Esophagus squamous epithelium (tissue), 5 donors: ENCODE results near the gene ORMDL3. TPM values are rescaled to one million over a fixed set of nuclear protein-coding genes. Genes with fewer than 3 reads are reported as not detected.
A peak's percentile ranks its signal among the peaks of the same experiment; 100 is the strongest.
"Not testable (repeated sequence)": the region's sequence is repeated elsewhere in the genome, so short reads cannot be mapped to it uniquely, and the experiment has no call there.

Experiments
- DNase-seq: peaks from one replicate; lab custom pipeline; 2025; lab: John Stamatoyannopoulos, UW
- H3K27ac ChIP-seq, 4 donors: fragments of 200-600 bp; sonication (generic); one replicate each; pipeline ENCODE4 v1.5.1; 2016 to 2019; ENCODE audit warnings: mild to moderate bottlenecking in 1 of 4
- H3K27me3 ChIP-seq, 4 donors: fragments of 200-600 bp; sonication (generic); 1 replicate in 3 of 4; 2 replicates in 1 of 4; pipeline versions ENCODE4 v1.5.1 to v1.6.0; 2017 to 2021; ENCODE audit warnings: antibody characterized with exemption in 1 of 4
- H3K36me3 ChIP-seq, 3 donors: fragments of 200-600 bp; sonication (generic); one replicate each; pipeline ENCODE4 v1.5.1; 2016 to 2019
- H3K4me1 ChIP-seq, 3 donors: fragments of 200-600 bp; sonication (generic); one replicate each; pipeline ENCODE4 v1.5.1; 2017 to 2019
- H3K4me3 ChIP-seq, 4 donors: fragments of 200-600 bp; sonication (generic); 1 replicate in 3 of 4; 2 replicates in 1 of 4; pipeline ENCODE4 v1.5.1; 2016 to 2019; ENCODE audit warnings: mild to moderate bottlenecking in 2 of 4, moderate library complexity in 1 of 4
- H3K9me3 ChIP-seq, 3 donors: fragments of 200-600 bp; sonication (generic); one replicate each; pipeline ENCODE4 v1.5.1; 2016 to 2019
- CTCF ChIP-seq, 6 experiments: fragments of 450-650 bp in 4 of 6; fragments of 200-600 bp in 2 of 6; sonication (generic) in 2 of 6; IDR thresholded peaks; one replicate each; pipeline ENCODE4 v1.5.1; 2016 to 2019; ENCODE audit warnings: antibody characterized with exemption in 6 of 6, mild to moderate bottlenecking in 4 of 6, moderate library complexity in 4 of 6
- POLR2A ChIP-seq, 4 donors: fragments of 450-650 bp; IDR thresholded peaks; one replicate each; pipeline ENCODE4 v1.6.1; 2017; ENCODE audit warnings: antibody characterized with exemption in 4 of 4, mild to moderate bottlenecking in 4 of 4, moderate library complexity in 3 of 4
- WGBS, 2 donors: methylation state at CpG; one replicate each; pipeline ENCODE4 v1.1.5; 2018; 5-methylcytosine and 5-hydroxymethylcytosine counted together
- intact Hi-C: fragments of 100-400 bp; cut with DNase I; formaldehyde crosslinking; loops from one replicate; pipeline ENCODE4 v1.15.0; 2022
- total RNA-seq, 4 donors: library from RNA; depleted of rRNA; stranded (reverse); fragments of >200 nt; gene quantifications; one replicate each; pipeline ENCODE4 v1.1.0, GENCODE V29; 2016
- donor health status: DM: yes; HTN: yes; CAD: no.

Gene ORMDL3
- total RNA-seq, 4 donors from 2014 or later: 13.6 to 35.2 (median 31.2) TPM

- 68 to 78% methylated on average over 12 to 20 of the region's 22 CpGs for WGBS, 2 donors
- peak overlapping the region; percentile 26 to 67 (median 44) for H3K4me3 ChIP-seq
- H3K27me3 ChIP-seq: no peaks in the 10 kb centered on the region
- no peak for DNase-seq
- intact Hi-C loops: no loop called here
- H3K4me1 ChIP-seq: peaks cover 5 to 17% (median 8%) of the 10 kb centered on the region in 3 donors
- no peak for TF ChIP-seq CTCF (IDR thresholded peaks at IDR 0.05)
- TF ChIP-seq POLR2A (IDR thresholded peaks at IDR 0.05): no peak
- H3K36me3 ChIP-seq: no peaks in the 10 kb centered on the region
- H3K9me3 ChIP-seq: no peaks in the 10 kb centered on the region
- peak overlapping the region in 3 of 4 donors; percentile 47 to 66 (median 49) for H3K27ac ChIP-seq
These were observed 24.7 kb upstream of the ORMDL3 start for GRCh38 chr17:39951924-39952679.

GRCh38 chr17:39950871-39951348 is 23.5 kb upstream of the ORMDL3 start:
- no peak overlapping the region for H3K4me3 ChIP-seq
- WGBS, 2 donors: 51 to 84% methylated on average over 3 to 5 of the region's 5 CpGs
- DNase-seq: no peak
- H3K27me3 ChIP-seq: no peaks in the 10 kb centered on the region
- TF ChIP-seq CTCF (IDR thresholded peaks at IDR 0.05) (no peak), POLR2A (IDR thresholded peaks at IDR 0.05) (no peak)
- no peak overlapping the region for H3K27ac ChIP-seq
- intact Hi-C loops: no loop called here
- no peaks in the 10 kb centered on the region for H3K9me3 ChIP-seq
- no peaks in the 10 kb centered on the region for H3K36me3 ChIP-seq
- peaks cover 5 to 21% (median 8%) of the 10 kb centered on the region in 3 donors for H3K4me1 ChIP-seq

GRCh38 chr17:39949028-39949427 is 21.6 kb upstream of the ORMDL3 start:
- TF ChIP-seq POLR2A (IDR thresholded peaks at IDR 0.05): no peak
- no peak for TF ChIP-seq CTCF (IDR thresholded peaks at IDR 0.05)
- WGBS, 2 donors: 54 to 67% methylated on average over 2 of the region's 2 CpGs
- peaks cover 0 to 11% (median 0%) of the 10 kb centered on the region in 4 donors for H3K27me3 ChIP-seq
- no peak overlapping the region for H3K4me3 ChIP-seq
- H3K9me3 ChIP-seq: no peaks in the 10 kb centered on the region
- no peaks in the 10 kb centered on the region for H3K36me3 ChIP-seq
- no peak overlapping the region for H3K27ac ChIP-seq
- intact Hi-C loops: no loop called here
- no peak for DNase-seq
- H3K4me1 ChIP-seq: peaks cover 5 to 25% (median 8%) of the 10 kb centered on the region in 3 donors

GRCh38 chr17:39948489-39948828 is 21.1 kb upstream of the ORMDL3 start:
- 74 to 79% methylated on average over 5 of the region's 5 CpGs for WGBS, 2 donors
- Histone ChIP-seq H3K4me1 (peaks cover 5 to 23% (median 5%) of the 10 kb centered on the region in 3 donors), H3K27me3 (peaks cover 0 to 17% (median 0%) of the 10 kb centered on the region in 4 donors)
- H3K27ac ChIP-seq, H3K36me3 ChIP-seq, H3K4me3 ChIP-seq, H3K9me3 ChIP-seq, DNase-seq, intact Hi-C loops: not testable (repeated sequence)

GRCh38 chr17:39946551-39947330 is 19.3 kb upstream of the ORMDL3 start:
- H3K27me3 ChIP-seq: peaks cover 0 to 27% (median 0%) of the 10 kb centered on the region in 4 donors
- intact Hi-C loops: no loop called here
- no peaks in the 10 kb centered on the region for H3K9me3 ChIP-seq
- DNase-seq: no peak
- H3K4me1 ChIP-seq: peaks cover 0 to 11% (median 0%) of the 10 kb centered on the region in 3 donors
- no peak overlapping the region for H3K27ac ChIP-seq
- H3K36me3 ChIP-seq: no peaks in the 10 kb centered on the region
- TF ChIP-seq POLR2A (IDR thresholded peaks at IDR 0.05) (no peak), CTCF (IDR thresholded peaks at IDR 0.05) (no peak)
- no peak overlapping the region for H3K4me3 ChIP-seq
- WGBS, 2 donors: 49 to 61% methylated on average over 3 to 6 of the region's 15 CpGs
